ENCODE results near the gene ATXN2.
"Not testable (repeated sequence)": the region's sequence is repeated elsewhere in the genome, so short reads cannot be mapped to it uniquely, and the experiment has no call there.

Gene ATXN2

GRCh38 chr12:111492979-111493378, 106.1 kb downstream of the ATXN2 start:
- DNase-seq, result not testable (repeated sequence)

- no peak for DNase-seq
Observed at GRCh38 chr12:111488798-111489197, 110.3 kb downstream of the ATXN2 start.

- no peak for DNase-seq
Observed at GRCh38 chr12:111488271-111488670, 110.8 kb downstream of the ATXN2 start.

GRCh38 chr12:111482462-111482861, 116.7 kb downstream of the ATXN2 start:
- no peak for DNase-seq

GRCh38 chr12:111471236-111471635, 127.9 kb downstream of the ATXN2 start:
- DNase-seq, result no peak

GRCh38 chr12:111469401-111469800, 129.7 kb downstream of the ATXN2 start:
- DNase-seq, result no peak

- DNase-seq, result no peak
Observed at GRCh38 chr12:111467857-111468241, 131.3 kb downstream of the ATXN2 start.

GRCh38 chr12:111467092-111467856, 131.8 kb downstream of the ATXN2 start:
- DNase-seq, result peak; percentile 15

GRCh38 chr12:111462210-111462769, 136.8 kb downstream of the ATXN2 start:
- DNase-seq, result no peak

GRCh38 chr12:111460111-111460510, 139.0 kb downstream of the ATXN2 start:
- not testable (repeated sequence) for DNase-seq

GRCh38 chr12:111458546-111459172, 140.5 kb downstream of the ATXN2 start:
- no peak for DNase-seq

GRCh38 chr12:111457577-111457976, 141.5 kb downstream of the ATXN2 start:
- no peak for DNase-seq

- no peak for DNase-seq
Observed at GRCh38 chr12:111457071-111457470, 142.0 kb downstream of the ATXN2 start.

GRCh38 chr12:111455448-111456320, 143.4 kb downstream of the ATXN2 start:
- DNase-seq, result no peak

GRCh38 chr12:111454716-111455447, 144.2 kb downstream of the ATXN2 start:
- no peak for DNase-seq

- no peak for DNase-seq
Observed at GRCh38 chr12:111454311-111454710, 144.8 kb downstream of the ATXN2 start.

- DNase-seq, result no peak
Observed at GRCh38 chr12:111453071-111453989, 145.8 kb downstream of the ATXN2 start.

- DNase-seq, result no peak
Observed at GRCh38 chr12:111451649-111452129, 147.4 kb downstream of the ATXN2 start.

- DNase-seq, result no peak
Observed at GRCh38 chr12:111451232-111451631, 147.9 kb downstream of the ATXN2 start.

- DNase-seq, result no peak
Observed at GRCh38 chr12:111450676-111451075, 148.4 kb downstream of the ATXN2 start.
